ENCODE measurements around the gene FURIN. TPM values are rescaled to one million over a fixed set of nuclear protein-coding genes. Genes with fewer than 3 reads are reported as not detected.

FURIN gene
- total RNA-seq, 1 donor from 2014 or later: 103 TPM

GRCh38 chr15:90851114-90851513 lies 17.3 kb upstream of the FURIN start:
- Histone ChIP-seq H3K36me3 (ENCODE audit: control insufficient read depth, insufficient read depth, low read length) (no peaks in the 10 kb centered on the region), H3K4me3 (ENCODE audit: low read depth, low read length) (no peak overlapping the region), H3K27me3 (ENCODE audit: control insufficient read depth, insufficient read depth, low read length) (no peaks in the 10 kb centered on the region)
- TF ChIP-seq, protein P1, sequence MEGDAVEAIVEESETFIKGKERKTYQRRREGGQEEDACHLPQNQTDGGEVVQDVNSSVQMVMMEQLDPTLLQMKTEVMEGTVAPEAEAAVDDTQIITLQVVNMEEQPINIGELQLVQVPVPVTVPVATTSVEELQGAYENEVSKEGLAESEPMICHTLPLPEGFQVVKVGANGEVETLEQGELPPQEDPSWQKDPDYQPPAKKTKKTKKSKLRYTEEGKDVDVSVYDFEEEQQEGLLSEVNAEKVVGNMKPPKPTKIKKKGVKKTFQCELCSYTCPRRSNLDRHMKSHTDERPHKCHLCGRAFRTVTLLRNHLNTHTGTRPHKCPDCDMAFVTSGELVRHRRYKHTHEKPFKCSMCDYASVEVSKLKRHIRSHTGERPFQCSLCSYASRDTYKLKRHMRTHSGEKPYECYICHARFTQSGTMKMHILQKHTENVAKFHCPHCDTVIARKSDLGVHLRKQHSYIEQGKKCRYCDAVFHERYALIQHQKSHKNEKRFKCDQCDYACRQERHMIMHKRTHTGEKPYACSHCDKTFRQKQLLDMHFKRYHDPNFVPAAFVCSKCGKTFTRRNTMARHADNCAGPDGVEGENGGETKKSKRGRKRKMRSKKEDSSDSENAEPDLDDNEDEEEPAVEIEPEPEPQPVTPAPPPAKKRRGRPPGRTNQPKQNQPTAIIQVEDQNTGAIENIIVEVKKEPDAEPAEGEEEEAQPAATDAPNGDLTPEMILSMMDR (IDR thresholded peaks at IDR 0.05; ENCODE audit: insufficient read depth, low read length, poor library complexity, severe bottlenecking): no peak
- DNase-seq (ENCODE audit: low read depth): no peak

DNA sequence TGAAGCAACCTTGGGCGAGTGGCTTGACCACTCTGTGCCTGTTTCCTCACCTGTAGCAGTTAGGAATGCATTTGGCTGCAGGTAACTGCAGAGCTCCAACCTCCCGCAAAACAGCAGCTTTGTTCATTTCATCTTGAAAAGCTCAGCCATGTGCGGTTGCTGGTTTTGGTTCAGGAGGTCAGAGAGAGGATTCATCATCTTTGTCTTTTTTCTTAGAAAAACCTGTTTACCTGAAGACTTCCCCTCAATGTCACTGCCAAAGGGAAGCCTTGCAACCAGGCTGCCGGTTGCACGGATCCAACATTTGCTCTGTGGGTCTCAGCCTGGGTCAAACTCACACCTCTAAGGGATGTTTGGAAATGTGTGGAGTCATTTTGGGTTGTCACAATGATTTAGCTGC lies 16.4 kb upstream of the FURIN start:
- no peak for DNase-seq (ENCODE audit: low read depth)
- H3K27me3 ChIP-seq (ENCODE audit: control insufficient read depth, insufficient read depth, low read length): no peaks in the 10 kb centered on the region
- H3K36me3 ChIP-seq (ENCODE audit: control insufficient read depth, insufficient read depth, low read length): no peaks in the 10 kb centered on the region
- no peak overlapping the region for H3K4me3 ChIP-seq (ENCODE audit: low read depth, low read length)
- TF ChIP-seq, protein P1 (IDR thresholded peaks at IDR 0.05; ENCODE audit: insufficient read depth, low read length, poor library complexity, severe bottlenecking): no peak

- no peaks in the 10 kb centered on the region for H3K36me3 ChIP-seq (ENCODE audit: control insufficient read depth, insufficient read depth, low read length)
- no peak for DNase-seq (ENCODE audit: low read depth)
- TF ChIP-seq, protein P1 (IDR thresholded peaks at IDR 0.05; ENCODE audit: insufficient read depth, low read length, poor library complexity, severe bottlenecking): no peak
Measured at GRCh38 chr15:90855139-90855538, 13.2 kb upstream of the FURIN start.

GRCh38 chr15:90857337-90857736 lies 11.1 kb upstream of the FURIN start:
- no peaks in the 10 kb centered on the region for H3K27me3 ChIP-seq (ENCODE audit: control insufficient read depth, insufficient read depth, low read length)
- TF ChIP-seq, protein P1 (IDR thresholded peaks at IDR 0.05; ENCODE audit: insufficient read depth, low read length, poor library complexity, severe bottlenecking): no peak

More at GRCh38 chr15:90855139-90855538, 13.2 kb upstream of the FURIN start:
- no peaks in the 10 kb centered on the region for H3K27me3 ChIP-seq (ENCODE audit: control insufficient read depth, insufficient read depth, low read length)
- no peak overlapping the region for H3K4me3 ChIP-seq (ENCODE audit: low read depth, low read length)

GRCh38 chr15:90857883-90858443 lies 10.4 kb upstream of the FURIN start:
- TF ChIP-seq, protein P1 (IDR thresholded peaks at IDR 0.05; ENCODE audit: insufficient read depth, low read length, poor library complexity, severe bottlenecking): no peak
- no peaks in the 10 kb centered on the region for H3K36me3 ChIP-seq (ENCODE audit: control insufficient read depth, insufficient read depth, low read length)
- no peak for DNase-seq (ENCODE audit: low read depth)
- no peak overlapping the region for H3K4me3 ChIP-seq (ENCODE audit: low read depth, low read length)
- no peaks in the 10 kb centered on the region for H3K27me3 ChIP-seq (ENCODE audit: control insufficient read depth, insufficient read depth, low read length)

More at GRCh38 chr15:90857337-90857736, 11.1 kb upstream of the FURIN start:
- Histone ChIP-seq H3K36me3 (ENCODE audit: control insufficient read depth, insufficient read depth, low read length) (no peaks in the 10 kb centered on the region), H3K4me3 (ENCODE audit: low read depth, low read length) (no peak overlapping the region)
- DNase-seq (ENCODE audit: low read depth): no peak

All from kidney epithelial cell (primary cell).